Measurements from ENCODE around the gene APP.
A peak's percentile ranks its signal among the peaks of the same experiment; 100 is the strongest.
"Not testable (repeated sequence)": the region's sequence is repeated elsewhere in the genome, so short reads cannot be mapped to it uniquely, and the experiment has no call there.

The APP gene

DNA sequence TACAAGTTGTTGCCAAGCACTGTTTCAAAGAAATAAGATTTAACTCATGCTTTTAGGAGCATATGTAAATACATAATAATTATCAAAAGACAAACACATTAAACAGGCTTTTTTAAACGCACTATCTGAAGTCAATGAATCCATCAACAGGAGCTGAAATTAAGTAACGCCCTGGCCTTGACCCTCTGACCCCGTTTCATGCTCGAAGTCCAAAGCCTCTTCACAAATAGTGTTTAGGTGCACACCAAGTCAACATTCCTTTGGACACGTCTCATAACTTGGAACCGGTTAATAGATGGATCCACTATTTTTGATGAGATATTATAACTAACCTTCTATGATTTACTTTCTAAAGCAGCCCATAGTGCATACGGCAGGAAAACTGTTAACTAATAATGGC, 226.5 kb downstream of the APP start:
- DNase-seq (ENCODE audit: low read depth in 3 of 3), result no peak

DNA sequence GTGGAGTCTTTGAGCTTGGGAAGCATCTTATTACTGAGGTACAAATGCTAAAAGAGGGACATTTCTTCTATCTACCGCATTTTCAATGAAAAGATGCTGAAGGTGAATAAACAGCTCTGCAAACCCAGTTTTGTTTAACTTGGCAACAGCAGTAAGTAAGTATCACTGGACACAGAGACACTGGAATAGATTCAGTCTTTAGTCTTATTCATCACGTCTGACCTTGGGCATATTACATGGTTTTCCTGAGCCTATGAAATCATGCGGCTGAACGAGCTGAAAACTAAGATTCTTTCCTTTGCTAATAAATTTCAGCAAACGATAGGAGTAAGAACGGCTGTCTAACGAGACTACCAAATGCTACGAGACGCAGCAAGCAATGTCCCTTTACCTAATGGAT, 228.4 kb downstream of the APP start:
- DNase-seq (ENCODE audit: low read depth in 3 of 3), result no peak

DNA sequence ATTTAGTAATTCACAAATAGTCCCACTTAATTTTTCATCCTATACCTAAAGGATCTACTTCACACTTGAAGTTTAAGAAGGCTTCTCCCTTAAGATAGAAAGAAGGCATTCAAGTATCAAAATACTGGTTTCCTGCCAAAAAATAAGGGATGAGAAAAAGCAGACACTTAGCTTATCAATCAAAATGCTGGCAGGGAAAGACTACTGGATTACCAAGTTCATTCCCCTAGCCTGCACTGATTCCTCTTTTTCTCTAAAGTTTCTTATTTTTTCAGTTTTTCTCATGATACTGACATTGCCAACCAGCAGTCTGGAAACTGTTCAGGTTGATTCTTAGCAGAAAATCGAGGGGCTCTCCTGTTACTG, 231.2 kb downstream of the APP start:
- no peak for DNase-seq (ENCODE audit: low read depth in 3 of 3)

DNA sequence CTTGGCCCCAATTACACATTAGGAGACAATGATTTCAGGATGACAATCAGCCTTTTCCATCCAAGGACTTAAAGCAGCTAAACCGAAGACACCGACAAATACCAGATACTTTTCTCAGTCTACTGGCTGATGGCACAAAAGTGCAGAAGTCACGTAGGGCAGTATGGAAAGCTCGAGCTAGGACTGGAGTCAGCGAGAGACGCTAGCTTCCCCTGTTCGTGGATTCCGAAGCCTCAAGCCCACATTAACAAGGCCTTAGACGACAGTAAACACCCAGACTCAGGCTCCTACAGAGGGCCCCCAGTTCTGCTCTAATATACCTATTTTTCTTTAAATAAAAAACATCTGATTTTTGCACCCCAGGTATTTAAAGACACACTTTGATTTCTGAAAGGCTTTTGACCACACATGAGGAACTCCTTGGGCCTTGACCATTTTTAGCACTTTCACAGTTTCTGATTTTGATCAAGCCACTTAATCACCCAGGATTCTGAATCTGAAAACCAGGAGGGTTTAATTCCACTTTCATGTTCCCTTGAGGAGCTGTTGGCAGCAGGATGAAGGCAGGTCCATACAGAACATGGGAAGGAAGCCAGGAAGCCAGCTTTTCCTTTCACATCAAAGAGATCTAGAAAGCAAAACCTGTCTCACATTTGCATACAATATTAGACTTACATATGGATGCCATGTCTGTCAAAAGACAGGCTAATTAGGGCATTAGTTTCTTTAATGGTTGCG, 231.7 kb downstream of the APP start:
- no peak for DNase-seq (ENCODE audit: low read depth in 3 of 3)

DNA sequence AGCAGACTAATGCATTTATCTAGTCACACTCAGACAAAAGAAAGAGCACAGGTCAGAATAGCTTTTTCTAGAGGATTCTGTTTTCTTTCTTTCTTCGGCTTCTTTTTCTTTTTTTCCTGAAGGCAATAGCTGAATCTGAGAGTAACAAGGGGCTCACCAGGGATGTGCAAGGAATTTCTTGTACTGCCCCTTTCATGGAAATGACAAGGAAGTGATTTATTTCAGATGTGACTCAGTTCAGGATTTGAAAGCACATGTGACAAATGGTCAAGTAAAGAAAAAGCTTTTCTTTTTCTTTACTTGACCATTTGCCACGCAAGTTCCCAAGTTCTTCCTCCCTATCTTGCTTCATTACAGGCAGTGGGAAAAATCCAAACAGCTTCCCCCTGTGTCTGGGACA, 233.8 kb downstream of the APP start:
- no peak for DNase-seq (ENCODE audit: low read depth in 3 of 3)

DNA sequence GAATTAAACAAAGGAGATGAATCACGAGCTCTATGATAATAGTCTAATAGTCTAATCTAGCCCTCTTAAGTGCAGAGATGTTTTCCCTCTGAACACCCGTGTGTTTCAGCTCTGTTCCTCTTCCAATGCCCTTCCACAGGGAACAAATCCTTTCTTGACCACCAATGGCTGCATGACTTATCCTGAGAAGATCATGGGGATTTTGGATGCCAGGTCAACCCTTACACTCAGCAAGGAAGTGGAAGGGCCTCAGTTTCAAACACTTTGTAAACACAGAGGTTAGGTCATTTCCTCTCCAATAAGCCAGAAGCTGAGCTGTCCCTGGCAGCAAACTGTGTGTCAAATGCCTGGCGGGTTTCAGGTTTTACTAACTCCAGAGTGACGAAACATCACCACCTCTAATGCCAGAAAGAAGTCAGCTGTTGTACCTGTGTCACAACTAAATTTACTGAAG, 235.8 kb downstream of the APP start:
- peak in 1 of 3 donors; percentile 1 for DNase-seq (ENCODE audit: low read depth in 3 of 3)

DNA sequence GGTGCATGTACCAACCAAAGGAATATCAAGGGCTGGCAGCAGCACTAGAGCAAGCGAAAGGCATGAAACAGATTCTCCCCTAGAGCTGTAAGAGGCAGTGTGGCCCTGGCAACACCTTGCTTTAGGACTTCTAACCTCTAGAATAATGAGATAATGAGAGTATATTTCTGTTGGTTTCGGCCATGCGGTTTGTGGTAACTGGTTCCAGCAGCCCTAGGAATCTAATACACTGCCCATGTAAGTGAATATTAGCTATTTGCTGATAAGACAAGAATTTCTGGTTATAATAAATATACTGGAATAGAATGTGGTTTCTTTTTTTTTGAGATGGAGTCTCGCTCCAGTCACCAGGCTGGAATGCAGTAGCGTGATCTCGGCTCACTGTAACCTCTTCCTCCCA, 236.4 kb downstream of the APP start:
- no peak for DNase-seq (ENCODE audit: low read depth in 3 of 3)

DNA sequence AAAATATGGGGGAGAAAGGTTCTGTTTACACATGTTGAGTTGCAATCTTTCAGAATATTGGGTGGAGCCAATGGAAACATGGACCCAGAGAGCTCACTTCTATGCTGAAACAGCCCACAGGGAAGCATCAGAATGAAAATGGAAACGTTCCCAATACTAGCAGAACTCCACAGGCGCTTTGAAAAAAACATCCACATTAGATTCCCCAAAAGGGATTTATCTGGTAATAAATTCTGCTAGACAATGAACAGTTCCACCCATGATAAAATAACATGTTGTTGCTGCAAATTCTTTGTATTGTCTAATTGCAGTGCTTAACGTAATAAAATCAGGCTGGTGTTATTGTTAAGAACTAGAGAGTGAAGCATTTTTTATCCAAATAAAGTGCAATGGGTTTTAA, 238.8 kb downstream of the APP start:
- DNase-seq (ENCODE audit: low read depth in 3 of 3), result no peak

DNA sequence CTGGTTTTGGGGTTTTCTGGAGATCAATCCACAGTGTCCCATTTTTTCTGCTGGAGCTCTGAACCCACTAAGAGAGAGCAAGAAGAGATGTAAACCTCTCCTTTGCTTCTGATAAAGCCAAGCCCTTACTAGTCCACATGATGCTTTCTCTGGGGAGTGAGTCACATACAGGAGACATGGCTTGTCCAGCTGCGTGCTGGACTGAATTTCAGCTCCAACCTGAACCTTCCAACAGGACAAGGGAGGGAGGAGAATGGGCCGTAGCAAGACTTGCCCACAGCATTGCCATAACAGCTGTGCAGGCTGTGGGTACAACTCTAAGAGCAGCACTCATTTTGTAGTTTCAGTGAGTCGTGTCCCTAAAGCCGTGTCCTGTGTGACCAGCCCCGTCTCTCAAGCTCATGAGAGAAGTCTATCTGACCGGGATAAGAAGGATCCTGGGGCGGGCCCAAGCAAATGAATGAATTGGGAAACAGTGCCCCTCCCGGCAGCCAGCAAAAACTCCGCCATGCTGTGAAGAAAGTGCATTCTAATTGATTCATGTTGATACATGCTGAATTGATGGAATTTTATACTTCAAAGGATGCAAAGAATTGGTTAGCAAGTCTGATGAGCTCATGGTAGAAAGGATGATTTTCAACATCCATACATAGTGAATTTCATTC, 240.6 kb downstream of the APP start:
- DNase-seq (ENCODE audit: low read depth in 3 of 3), result no peak

DNA sequence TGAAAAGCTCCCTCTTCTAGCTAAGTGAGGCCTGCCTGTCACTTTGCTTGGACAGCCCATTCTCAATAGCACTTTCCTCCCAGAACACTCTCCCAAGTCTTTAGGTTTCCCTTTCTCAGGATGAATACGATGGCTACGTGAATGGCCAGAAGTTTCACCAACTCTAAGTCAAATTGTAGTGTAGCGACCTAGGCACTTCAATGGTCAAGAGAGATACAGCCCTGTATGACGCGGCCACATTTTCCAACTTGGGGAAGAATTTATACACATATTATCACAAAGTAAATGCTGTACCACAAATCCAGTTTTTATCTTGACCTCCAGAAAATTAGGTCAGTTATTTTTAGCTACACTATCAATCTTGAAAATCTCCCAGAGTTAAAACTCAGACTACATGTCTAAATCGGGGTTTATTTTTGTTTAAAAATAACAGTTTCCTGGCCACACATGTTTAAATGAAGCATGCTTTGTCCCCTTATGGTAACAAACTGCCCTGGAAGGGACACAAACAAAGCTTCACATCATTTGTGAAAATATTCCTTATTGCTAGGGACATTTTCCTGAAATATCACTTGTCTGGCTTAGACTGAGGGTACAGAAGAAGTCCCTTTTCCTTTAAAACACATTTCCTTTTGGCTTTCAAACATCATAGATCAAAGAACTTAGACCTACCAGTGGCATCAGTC, 243.2 kb downstream of the APP start:
- DNase-seq (ENCODE audit: low read depth in 3 of 3), result no peak

DNA sequence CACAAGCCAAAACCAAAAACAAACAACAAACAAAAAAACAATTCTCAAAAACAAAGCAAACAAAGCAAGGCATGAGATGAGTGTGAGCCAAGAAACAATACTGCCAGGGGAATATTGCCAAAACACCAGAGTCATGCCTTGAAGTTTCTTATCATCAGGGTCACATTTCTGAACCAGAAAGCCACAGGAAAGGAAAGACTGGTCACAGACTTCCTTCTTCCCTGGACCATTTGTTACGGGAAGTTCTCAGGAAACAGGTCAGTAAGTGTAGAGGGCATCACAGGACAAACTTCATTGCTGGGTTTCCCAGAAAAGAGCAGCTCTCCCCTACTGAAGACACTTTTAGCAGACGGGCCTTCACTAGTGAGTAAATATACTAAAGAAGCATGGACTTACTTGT, 244.6 kb downstream of the APP start:
- no peak for DNase-seq (ENCODE audit: low read depth in 3 of 3)

DNA sequence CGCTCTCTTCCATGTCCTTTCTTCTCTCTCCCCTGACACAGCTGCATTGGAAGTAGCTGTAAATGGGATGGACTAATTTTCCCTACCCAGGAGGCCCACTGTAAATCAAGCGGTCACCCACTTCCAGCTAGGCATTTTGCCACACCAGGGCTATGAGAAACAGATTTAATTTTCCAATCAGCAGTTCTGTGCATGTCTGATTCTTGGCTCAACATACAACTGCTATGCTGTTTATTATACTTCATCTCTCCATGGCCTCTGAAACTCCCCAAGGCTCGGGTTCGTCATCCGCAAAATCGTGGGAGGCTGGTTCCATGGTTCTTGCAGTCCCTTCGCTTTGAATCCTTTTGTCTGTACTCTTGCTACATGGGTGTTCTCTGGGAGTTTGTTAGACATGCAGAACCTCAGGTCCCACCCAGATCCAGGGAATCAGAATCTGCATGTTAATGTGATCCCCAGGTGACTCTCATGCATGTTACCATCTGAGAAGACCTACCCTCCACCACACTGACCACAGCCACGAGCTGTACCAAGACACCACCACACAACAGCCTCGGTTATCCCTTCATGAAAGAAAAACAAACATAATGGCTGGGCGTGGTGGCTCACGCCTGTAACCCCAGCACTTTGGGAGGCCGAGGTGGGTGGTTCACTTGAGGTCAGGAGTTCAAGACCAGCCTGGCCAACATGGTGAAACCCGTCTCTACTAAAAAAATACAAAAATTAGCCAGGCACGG, 245.3 kb downstream of the APP start:
- DNase-seq (ENCODE audit: low read depth in 3 of 3), result no peak

DNA sequence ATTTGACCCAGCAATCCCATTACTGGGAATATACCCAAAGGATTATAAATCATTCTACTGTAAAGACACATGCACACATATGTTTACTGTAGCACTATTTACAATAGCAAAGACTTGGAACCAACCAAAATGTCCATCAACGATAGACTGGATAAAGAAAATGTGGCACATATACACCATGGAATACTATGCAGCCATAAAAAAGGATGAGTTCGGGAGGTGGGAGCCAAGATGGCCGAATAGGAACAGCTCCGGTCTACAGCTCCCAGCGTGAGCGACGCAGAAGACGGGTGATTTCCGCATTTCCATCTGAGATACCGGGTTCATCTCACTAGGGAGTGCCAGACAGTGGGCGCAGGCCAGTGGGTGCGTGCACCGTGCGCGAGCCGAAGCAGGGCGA, 252.4 kb downstream of the APP start:
- not testable (repeated sequence) for DNase-seq (ENCODE audit: low read depth in 3 of 3)

DNA sequence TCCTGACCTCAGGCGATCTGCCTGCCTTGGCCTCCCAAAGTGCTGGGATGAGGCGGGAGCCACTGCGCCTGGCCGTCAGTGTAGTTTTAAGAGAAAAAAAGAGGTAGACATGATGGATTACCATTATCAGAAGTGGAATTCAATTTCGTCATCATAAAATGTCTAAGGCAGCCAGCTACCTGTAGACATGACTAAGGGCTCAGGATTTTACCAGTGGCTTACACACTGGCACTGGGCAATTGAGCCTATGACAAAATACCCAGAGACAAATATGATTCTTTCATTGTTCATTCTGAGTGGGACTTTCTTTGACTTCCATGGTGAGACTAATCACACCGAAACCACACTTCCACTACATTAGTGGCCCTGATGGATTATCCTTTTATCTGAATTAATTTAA, 254.3 kb downstream of the APP start:
- no peak for DNase-seq (ENCODE audit: low read depth in 3 of 3)

DNA sequence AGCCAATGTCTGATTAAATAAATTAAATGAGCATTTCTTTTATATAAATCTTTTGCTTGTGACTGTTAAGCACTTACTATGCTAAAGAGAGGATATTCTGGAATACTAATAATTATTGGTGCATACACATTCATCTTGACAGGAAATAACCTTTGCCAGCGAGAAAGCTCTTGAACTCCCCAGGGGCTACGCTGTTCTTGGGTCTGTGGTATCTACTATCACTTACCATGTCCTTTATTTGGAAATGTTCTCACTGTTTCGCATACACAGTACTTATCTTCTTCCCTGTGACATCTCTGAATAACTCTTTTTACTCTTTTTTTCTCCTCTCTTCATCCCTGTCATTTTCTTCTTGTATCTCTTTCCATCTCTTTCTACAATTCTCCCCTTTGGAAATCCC, 257.1 kb downstream of the APP start:
- no peak for DNase-seq (ENCODE audit: low read depth in 3 of 3)

DNA sequence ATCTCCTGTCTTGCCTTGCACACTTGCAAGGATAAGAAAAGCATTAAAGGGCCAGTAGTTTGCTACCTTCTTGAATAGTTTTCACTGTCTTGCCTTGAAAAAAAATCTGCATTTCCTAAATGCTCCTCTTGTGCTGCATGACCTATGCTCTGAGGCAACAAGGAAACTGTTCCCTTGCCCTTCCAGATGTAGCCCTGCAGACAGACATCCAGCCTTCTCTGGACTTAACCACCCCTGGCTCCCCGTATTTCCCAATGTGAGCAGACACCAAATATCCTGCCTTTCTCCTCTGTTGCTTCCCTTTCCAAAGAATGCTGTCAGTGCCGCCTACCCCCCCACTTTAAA, 258.2 kb downstream of the APP start:
- DNase-seq (ENCODE audit: low read depth in 3 of 3), result no peak

DNA sequence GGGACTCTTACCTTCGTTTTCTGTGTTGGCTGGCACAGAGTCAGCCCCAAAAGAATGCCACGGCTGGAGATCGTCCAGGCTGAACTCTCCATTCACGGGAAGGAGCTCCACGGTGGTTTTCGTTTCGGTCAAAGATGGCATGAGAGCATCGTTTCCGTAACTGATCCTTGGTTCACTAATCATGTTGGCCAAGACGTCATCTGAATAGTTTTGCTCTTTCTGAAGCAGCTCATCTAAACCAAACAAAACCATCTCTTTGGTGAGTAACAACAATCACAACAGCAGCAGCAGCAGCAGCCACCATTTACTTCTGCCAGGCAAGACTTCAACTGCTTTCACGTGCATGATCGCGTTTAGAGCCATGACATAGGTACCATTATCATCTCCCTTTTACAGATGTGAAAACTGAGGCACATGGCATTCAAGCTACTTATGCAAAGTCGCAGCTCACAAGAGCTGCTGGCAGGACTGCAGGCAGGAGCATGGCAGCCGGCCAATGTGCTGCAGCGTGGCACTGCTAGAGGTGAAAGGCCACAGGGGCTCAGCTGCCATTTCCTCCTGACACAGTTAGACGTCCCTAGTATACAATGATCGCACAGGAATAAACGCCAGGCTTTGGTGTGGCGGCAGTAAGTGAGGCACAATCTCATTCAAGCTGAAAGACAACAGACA, 258.7 kb downstream of the APP start:
- DNase-seq (ENCODE audit: low read depth in 3 of 3), result no peak

DNA sequence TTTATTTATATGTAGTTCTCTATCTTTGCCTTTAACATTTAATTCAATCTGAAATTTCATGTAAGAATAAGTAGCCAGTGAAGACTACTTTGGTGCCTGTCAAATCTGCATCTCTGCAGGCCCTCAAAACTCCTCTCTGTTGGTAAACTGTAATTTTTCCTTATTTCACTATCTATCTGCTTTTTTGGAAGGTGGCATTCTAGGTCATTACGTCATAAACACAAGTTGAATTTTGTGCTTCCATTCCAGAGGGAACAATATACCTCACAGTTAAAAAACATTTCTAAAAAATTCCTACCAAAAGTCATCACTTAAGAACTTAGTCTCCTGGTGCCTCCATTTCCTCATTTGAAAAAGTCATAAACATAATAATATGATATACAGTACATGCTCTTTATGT, 259.8 kb downstream of the APP start:
- no peak for DNase-seq (ENCODE audit: low read depth in 3 of 3)

DNA sequence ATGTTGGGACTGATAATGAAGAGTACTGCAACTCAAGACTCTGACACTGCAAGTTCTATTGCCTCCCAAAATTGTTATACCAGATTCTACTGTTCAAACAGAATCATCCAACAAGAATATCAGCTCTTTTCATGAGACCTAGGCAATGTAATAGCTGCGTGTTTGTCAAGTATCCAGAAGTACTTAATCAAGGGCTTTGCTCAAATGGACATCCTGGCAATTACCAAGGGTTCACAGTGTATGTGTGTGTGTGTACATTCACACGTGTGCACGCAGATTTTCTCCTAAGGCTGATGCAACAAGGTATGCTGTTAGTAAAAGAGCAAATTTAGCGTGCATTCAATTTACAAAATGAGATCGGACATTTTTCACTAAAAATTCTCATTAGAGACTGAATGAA, 261.2 kb downstream of the APP start:
- DNase-seq (ENCODE audit: low read depth in 3 of 3), result no peak

DNA sequence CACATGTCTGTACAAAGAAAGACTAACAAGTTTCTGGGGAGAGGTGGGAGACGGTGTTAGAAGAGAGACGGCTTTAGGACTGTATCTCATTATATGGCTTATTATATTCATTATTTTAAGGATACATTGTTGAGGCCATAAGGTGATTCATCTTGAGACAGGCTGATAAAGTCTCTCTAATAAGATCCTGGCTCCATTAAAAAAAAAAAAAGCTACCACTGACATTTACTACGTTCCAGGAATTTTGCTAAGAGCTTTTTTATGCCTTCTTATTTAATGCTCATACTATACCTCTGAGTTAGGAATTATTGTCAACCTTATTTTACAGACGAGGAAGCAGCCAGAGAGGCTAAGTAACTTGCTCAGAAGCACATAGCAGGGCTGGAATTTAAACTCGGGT, 262.1 kb downstream of the APP start:
- DNase-seq (ENCODE audit: low read depth in 3 of 3), result no peak

DNA sequence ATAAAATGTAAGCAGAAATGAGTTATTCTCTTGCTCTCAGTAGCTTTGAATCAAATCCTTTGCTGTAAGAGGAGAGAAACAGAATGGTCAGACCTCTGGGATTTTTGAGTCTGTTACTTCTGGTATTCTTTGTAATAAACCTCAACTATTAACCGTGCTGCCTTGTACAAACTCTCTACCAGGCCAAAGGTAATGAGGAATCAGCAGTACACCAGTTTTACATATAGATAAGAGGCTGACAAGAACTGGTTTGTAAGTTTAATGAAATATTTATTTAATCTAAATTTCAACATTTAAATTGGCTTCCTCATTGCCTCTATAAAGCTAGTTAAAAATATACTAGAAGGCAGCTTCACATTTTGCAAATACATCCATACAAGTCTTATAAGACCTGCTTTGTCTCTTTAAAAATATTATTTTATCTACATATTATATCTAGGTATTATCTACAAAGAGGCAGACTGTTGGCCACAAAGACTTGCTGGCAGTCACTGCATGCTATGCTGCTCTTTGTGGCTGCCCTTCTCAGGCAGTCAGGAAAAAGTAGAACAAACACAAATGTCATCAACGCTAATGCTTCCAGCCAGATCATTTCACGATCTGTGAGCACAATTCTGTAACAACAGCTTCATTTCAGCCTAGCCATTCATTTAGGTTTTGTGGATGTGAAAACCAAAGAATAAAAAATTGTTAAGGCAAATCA, 262.8 kb downstream of the APP start:
- DNase-seq (ENCODE audit: low read depth in 3 of 3), result no peak
